GM12878 (cell line): Measurements from ENCODE around the gene SORCS2.

ENCODE experiments used
- CBFB ChIP-seq: IDR thresholded peaks from 2 replicates; pipeline ENCODE4 v1.6.1; 2016; ENCODE audit warnings: antibody characterized with exemption, low read depth
- EP300 ChIP-seq, 2 experiments: fragments of 150-350 bp in 1 of 2; IDR thresholded peaks; 2 replicates each; pipeline ENCODE4 v1.6.1; 2011 to 2012; ENCODE audit warnings: low read depth in 2 of 2, low read length in 2 of 2, borderline replicate concordance in 1 of 2, improper control_type of control experiment in 1 of 2, inconsistent platforms in 1 of 2; ENCODE audit not compliant: control insufficient read depth in 1 of 2
- EZH2 ChIP-seq: IDR thresholded peaks from 2 replicates; pipeline ENCODE4 v1.6.1; 2012; ENCODE audit warnings: low read depth, mild to moderate bottlenecking, control low read depth, inconsistent platforms, low read length, borderline replicate concordance; ENCODE audit not compliant: control insufficient read depth
- HCFC1 ChIP-seq: fragments of 150-350 bp; IDR thresholded peaks from 2 replicates; pipeline ENCODE4 v1.6.1; 2014; ENCODE audit warnings: low read length
- IKZF1 ChIP-seq: fragments of 450-650 bp; conservative IDR thresholded peaks from 2 replicates; pipeline ENCODE4 v1.6.1; 2017; ENCODE audit warnings: antibody characterized with exemption, mild to moderate bottlenecking
- MXI1 ChIP-seq: fragments of 150-350 bp; IDR thresholded peaks from 2 replicates; pipeline ENCODE4 v1.6.1; 2011; ENCODE audit warnings: low read depth, mild to moderate bottlenecking, inconsistent platforms, low read length, improper control_type of control experiment
- POLR2A ChIP-seq: IDR thresholded peaks from 2 replicates; pipeline ENCODE4 v1.6.1; 2011; ENCODE audit warnings: low read depth, mild to moderate bottlenecking, low read length
- TCF7 ChIP-seq: IDR thresholded peaks from 2 replicates; pipeline ENCODE4 v1.6.1; 2014; ENCODE audit warnings: antibody characterized with exemption, borderline replicate concordance
- ZNF274 ChIP-seq: IDR thresholded peaks from one replicate; pipeline ENCODE4 v1.8.0; 2011; ENCODE audit not compliant: insufficient read length, insufficient read depth
- TF ChIP-seq, protein P1 (sequence below): IDR thresholded peaks from 2 replicates; pipeline ENCODE4 v1.6.1; 2012; ENCODE audit warnings: mild to moderate bottlenecking, low read depth, low read length
- TF ChIP-seq, protein P2 (sequence below), 3 experiments: IDR thresholded peaks in 2 of 3; conservative IDR thresholded peaks in 1 of 3; 2 replicates each; pipeline ENCODE4 v1.5.1; 2011; ENCODE audit warnings: low read depth in 3 of 3, low read length in 3 of 3, mild to moderate bottlenecking in 3 of 3, control low read depth in 2 of 3, moderate library complexity in 2 of 3, inconsistent platforms in 1 of 3, mixed read lengths in 1 of 3; ENCODE audit not compliant: control insufficient read depth in 2 of 3, insufficient read depth in 1 of 3; ENCODE audit errors: extremely low read depth in 1 of 3
- TF ChIP-seq, protein P3 (sequence below): IDR thresholded peaks from 2 replicates; pipeline ENCODE4 v1.6.1; 2011; ENCODE audit warnings: mild to moderate bottlenecking, low read depth, low read length, moderate library complexity; ENCODE audit not compliant: insufficient replicate concordance
- TF ChIP-seq, protein P4 (sequence below): IDR thresholded peaks from 2 replicates; pipeline ENCODE4 v1.6.1; 2011; ENCODE audit warnings: low read depth, mild to moderate bottlenecking, low read length, moderate library complexity, borderline replicate concordance; ENCODE audit errors: extremely low read depth

DNA sequence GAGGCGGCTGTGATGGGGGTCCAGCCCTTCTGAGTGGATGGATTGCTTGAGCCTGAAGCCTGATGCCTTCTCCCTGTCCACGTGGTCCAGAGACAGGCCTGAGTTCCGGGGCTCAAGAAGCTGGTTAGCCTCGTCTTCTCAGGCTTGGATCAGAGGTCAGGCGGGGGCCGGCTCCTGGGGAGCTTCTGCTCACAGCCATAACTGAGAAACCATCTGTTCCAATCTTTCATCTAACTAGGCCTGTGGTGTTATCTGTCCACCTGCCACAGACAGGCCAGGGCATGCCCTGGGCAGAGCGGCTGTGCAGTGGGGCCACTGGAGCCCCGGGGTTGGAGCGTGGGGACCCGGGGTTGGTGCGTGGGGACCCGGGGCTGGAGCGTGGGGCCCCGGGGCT lies 63.1 kb downstream of the SORCS2 start:
- TF ChIP-seq EZH2 (no peak), TCF7 (no peak), MXI1 (no peak), CBFB (no peak), ZNF274 (no peak), IKZF1 (no peak), EP300 (IDR thresholded peaks at IDR 0.05; ENCODE audit: borderline replicate concordance in 1 of 2, control insufficient read depth in 1 of 2, low read depth in 2 of 2, low read length in 2 of 2) (no peak), HCFC1 (no peak), POLR2A (no peak)
- TF ChIP-seq, protein P1, sequence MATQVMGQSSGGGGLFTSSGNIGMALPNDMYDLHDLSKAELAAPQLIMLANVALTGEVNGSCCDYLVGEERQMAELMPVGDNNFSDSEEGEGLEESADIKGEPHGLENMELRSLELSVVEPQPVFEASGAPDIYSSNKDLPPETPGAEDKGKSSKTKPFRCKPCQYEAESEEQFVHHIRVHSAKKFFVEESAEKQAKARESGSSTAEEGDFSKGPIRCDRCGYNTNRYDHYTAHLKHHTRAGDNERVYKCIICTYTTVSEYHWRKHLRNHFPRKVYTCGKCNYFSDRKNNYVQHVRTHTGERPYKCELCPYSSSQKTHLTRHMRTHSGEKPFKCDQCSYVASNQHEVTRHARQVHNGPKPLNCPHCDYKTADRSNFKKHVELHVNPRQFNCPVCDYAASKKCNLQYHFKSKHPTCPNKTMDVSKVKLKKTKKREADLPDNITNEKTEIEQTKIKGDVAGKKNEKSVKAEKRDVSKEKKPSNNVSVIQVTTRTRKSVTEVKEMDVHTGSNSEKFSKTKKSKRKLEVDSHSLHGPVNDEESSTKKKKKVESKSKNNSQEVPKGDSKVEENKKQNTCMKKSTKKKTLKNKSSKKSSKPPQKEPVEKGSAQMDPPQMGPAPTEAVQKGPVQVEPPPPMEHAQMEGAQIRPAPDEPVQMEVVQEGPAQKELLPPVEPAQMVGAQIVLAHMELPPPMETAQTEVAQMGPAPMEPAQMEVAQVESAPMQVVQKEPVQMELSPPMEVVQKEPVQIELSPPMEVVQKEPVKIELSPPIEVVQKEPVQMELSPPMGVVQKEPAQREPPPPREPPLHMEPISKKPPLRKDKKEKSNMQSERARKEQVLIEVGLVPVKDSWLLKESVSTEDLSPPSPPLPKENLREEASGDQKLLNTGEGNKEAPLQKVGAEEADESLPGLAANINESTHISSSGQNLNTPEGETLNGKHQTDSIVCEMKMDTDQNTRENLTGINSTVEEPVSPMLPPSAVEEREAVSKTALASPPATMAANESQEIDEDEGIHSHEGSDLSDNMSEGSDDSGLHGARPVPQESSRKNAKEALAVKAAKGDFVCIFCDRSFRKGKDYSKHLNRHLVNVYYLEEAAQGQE = no peak
- TF ChIP-seq, protein P2, sequence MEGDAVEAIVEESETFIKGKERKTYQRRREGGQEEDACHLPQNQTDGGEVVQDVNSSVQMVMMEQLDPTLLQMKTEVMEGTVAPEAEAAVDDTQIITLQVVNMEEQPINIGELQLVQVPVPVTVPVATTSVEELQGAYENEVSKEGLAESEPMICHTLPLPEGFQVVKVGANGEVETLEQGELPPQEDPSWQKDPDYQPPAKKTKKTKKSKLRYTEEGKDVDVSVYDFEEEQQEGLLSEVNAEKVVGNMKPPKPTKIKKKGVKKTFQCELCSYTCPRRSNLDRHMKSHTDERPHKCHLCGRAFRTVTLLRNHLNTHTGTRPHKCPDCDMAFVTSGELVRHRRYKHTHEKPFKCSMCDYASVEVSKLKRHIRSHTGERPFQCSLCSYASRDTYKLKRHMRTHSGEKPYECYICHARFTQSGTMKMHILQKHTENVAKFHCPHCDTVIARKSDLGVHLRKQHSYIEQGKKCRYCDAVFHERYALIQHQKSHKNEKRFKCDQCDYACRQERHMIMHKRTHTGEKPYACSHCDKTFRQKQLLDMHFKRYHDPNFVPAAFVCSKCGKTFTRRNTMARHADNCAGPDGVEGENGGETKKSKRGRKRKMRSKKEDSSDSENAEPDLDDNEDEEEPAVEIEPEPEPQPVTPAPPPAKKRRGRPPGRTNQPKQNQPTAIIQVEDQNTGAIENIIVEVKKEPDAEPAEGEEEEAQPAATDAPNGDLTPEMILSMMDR (IDR thresholded peaks at IDR 0.05 in 2 of 3, conservative IDR thresholded peaks at IDR 0.05 in 1 of 3; ENCODE audit: control insufficient read depth in 2 of 3, extremely low read depth in 1 of 3, insufficient read depth in 1 of 3, low read depth in 3 of 3, low read length in 3 of 3) = no peak
- TF ChIP-seq, protein P3, sequence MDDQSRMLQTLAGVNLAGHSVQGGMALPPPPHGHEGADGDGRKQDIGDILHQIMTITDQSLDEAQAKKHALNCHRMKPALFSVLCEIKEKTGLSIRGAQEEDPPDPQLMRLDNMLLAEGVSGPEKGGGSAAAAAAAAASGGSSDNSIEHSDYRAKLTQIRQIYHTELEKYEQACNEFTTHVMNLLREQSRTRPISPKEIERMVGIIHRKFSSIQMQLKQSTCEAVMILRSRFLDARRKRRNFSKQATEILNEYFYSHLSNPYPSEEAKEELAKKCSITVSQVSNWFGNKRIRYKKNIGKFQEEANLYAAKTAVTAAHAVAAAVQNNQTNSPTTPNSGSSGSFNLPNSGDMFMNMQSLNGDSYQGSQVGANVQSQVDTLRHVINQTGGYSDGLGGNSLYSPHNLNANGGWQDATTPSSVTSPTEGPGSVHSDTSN = no peak
- TF ChIP-seq, protein P4, sequence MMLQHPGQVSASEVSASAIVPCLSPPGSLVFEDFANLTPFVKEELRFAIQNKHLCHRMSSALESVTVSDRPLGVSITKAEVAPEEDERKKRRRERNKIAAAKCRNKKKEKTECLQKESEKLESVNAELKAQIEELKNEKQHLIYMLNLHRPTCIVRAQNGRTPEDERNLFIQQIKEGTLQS = no peak
